ENCODE measurements around the gene PCDHB1. TPM values are rescaled to one million over a fixed set of nuclear protein-coding genes. Genes with fewer than 3 reads are reported as not detected.
A peak's percentile ranks its signal among the peaks of the same experiment; 100 is the strongest.

PCDHB1 gene
- total and polyA plus RNA-seq, 2 of the 8 experiments (the other 6 are each of a cell fraction or from before 2014, with no cell fraction given): 0.03 to 0.04 TPM

GRCh38 chr5:141022384-141022783, 28.8 kb upstream of the PCDHB1 start:
- no peak for TF ChIP-seq KDM5A (IDR thresholded peaks at IDR 0.05; ENCODE audit: low read length)
- no peak for TF ChIP-seq ZNF274 (IDR thresholded peaks at IDR 0.05; ENCODE audit: borderline replicate concordance, extremely low read depth, low read length)
- TF ChIP-seq TAF1 (IDR thresholded peaks at IDR 0.05; ENCODE audit: low read depth, low read length): no peak
- peak; percentile 57; the same call in 1 of the 2 replicates for TF ChIP-seq CEBPB (IDR thresholded peaks at IDR 0.05; ENCODE audit: low read depth, low read length)
- TF ChIP-seq TEAD4 (IDR thresholded peaks at IDR 0.05; ENCODE audit: low read depth, low read length): no peak
- TF ChIP-seq JUN (IDR thresholded peaks at IDR 0.05; ENCODE audit: low read depth, low read length): no peak
- ChIA-PET CTCF (ENCODE audit: partially characterized antibody) (interaction anchor here (0.9 to 1.5 kb wide), 3 partner anchors 17 to 147 kb away, joined by 3 to 6 read pairs (median 4); no protein-coding TSS in a partner anchor), POLR2A (ENCODE audit: partially characterized antibody) (no interaction called here)
- Histone ChIP-seq H3K79me1 (ENCODE audit: low read depth, low read length) (no peaks in the 10 kb centered on the region), H3K4me2 (ENCODE audit: insufficient read depth in 1 of 2, low read depth in 2 of 2, low read length in 2 of 2) (no peak overlapping the region), H3K9me3 (ENCODE audit: insufficient read depth in 2 of 2, low read depth in 1 of 2, low read length in 1 of 2) (no peaks in the 10 kb centered on the region), H2BK15ac (ENCODE audit: low read length) (no peak overlapping the region), H2AFZ (ENCODE audit: low read length) (no peak overlapping the region), H3K56ac (replicated peaks; ENCODE audit: insufficient read length, low read depth, low read length) (no peak overlapping the region), H3K9ac (replicated peaks in 1 of 4; ENCODE audit: extremely low read depth in 1 of 4, low read depth in 3 of 4, low read length in 3 of 4) (no peak overlapping the region), H3K4me1 (replicated peaks in 1 of 4; ENCODE audit: control insufficient read depth in 3 of 4, insufficient read depth in 4 of 4, low read length in 3 of 4) (no peaks in the 10 kb centered on the region), H2BK20ac (ENCODE audit: low read length) (no peak overlapping the region), H4K8ac (ENCODE audit: extremely low read depth, insufficient read depth, low read length) (no peak overlapping the region), H2BK12ac (ENCODE audit: low read depth, low read length) (no peak overlapping the region), H2AK5ac (ENCODE audit: low read depth, low read length) (no peak overlapping the region), H3K14ac (ENCODE audit: insufficient read length) (no peak overlapping the region), H3K36me3 (ENCODE audit: control insufficient read depth in 2 of 4, insufficient read depth in 4 of 4, low read length in 3 of 4) (no peaks in the 10 kb centered on the region), H2BK5ac (ENCODE audit: low read depth, low read length) (no peak overlapping the region), H3K27me3 (replicated peaks in 1 of 4; ENCODE audit: control insufficient read depth in 3 of 4, extremely low read depth in 1 of 4, insufficient read depth in 3 of 4, low read length in 3 of 4) (no peaks in the 10 kb centered on the region), H3K4ac (replicated peaks; ENCODE audit: insufficient read length, low read depth, low read length) (no peak overlapping the region), H4K20me1 (replicated peaks in 1 of 2; ENCODE audit: control insufficient read depth in 1 of 2, insufficient read depth in 2 of 2, low read length in 2 of 2) (no peaks in the 10 kb centered on the region), H2BK120ac (replicated peaks; ENCODE audit: low read depth, low read length) (no peak overlapping the region), H3K4me3 (ENCODE audit: extremely low read depth in 1 of 4, insufficient read depth in 2 of 4, low read depth in 3 of 4, low read length in 4 of 4) (no peak overlapping the region), H3K27ac (ENCODE audit: low read depth, low read length) (no peak overlapping the region), H3K23me2 (ENCODE audit: low read depth, low read length) (no peaks in the 10 kb centered on the region), H3K23ac (ENCODE audit: insufficient read length) (no peak overlapping the region), H4K5ac (ENCODE audit: insufficient read length, low read depth, low read length) (no peak overlapping the region), H4K91ac (replicated peaks; ENCODE audit: insufficient read length, low read length) (no peak overlapping the region), H3K18ac (ENCODE audit: extremely low read depth, low read length) (no peak overlapping the region), H3K79me2 (ENCODE audit: control insufficient read depth in 1 of 2, insufficient read depth in 2 of 2, low read length in 2 of 2) (no peaks in the 10 kb centered on the region)
- 92% methylated on average over 1 of the region's 1 CpG; no CpG with 5 or more reads in 1 of the 2 experiments for WGBS, 2 experiments (ENCODE audit: extremely low coverage in 1 of 2, insufficient coverage in 1 of 2, insufficient read length in 1 of 2, insufficient replicate concordance in 2 of 2, low coverage in 1 of 2, low lambda C conversion rate in 2 of 2, missing lambda C conversion rate in 1 of 2)
- no peak for FAIRE-seq
- DNase-seq (ENCODE audit: low read depth in 1 of 2, low spot score in 2 of 2): no peak

Measured in H1 (cell line).